T follicular helper cell (primary cell): ENCODE data around the gene GET4.
A peak's percentile ranks its signal among the peaks of the same experiment; 100 is the strongest.

Experiments used
- DNase-seq: peaks from one replicate; pipeline ENCODE4 v3.0.0-alpha.2; 2020; ENCODE audit warnings: low read depth

GET4 gene

DNA sequence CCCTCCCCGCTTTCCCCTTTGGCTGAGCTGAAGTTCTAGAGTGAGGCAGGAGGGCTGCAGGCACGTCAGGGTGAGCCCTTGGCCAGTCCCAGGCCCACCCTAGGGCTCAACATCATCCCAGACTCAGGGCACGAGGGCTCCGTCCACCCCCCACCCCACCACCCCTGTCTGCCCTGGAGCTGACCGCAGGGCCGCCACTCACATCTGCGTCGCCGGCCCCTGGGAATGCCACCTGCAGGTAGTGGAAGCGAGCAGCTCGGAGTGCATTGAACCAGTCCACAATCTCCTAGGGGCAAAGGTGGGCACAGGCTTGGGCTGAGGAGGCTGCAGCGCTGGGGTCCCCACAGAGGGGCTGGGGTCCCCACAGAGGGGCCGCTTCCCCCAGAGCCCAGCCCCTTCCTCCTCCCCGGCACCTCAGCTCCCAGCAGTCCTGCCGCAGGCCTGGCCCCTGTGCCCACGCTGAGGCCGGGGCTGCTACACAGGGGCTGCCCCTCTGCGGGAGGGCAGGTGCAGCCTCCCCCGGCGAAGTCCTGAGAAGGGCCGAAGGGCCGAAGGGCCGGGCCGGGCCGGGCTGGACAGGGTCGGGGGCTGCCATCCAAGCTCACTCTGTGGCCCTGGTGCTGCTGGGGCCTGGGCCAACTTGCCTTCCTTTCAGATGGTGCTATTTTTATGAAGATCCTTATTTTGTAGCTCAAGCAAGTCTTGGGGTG, 24.1 kb downstream of the GET4 start:
- DNase-seq = no peak

DNA sequence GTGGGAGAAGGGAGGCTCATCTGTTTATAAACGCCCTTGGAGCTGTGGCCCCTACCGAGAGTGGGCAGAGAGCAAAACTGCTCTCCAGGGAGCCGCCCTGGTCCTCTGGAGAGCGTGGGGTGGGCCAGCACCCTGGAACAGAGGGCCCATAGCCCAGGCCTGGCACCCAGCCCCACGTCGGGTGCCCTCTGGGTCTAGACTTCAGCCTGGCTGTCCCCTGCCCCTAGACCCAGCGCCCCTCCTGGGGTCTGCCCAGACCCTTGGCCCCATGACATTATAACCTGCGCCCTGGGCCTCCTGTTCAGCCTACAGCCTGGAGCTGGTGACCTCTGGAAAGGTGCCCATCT, 24.7 kb downstream of the GET4 start:
- DNase-seq = no peak

DNA sequence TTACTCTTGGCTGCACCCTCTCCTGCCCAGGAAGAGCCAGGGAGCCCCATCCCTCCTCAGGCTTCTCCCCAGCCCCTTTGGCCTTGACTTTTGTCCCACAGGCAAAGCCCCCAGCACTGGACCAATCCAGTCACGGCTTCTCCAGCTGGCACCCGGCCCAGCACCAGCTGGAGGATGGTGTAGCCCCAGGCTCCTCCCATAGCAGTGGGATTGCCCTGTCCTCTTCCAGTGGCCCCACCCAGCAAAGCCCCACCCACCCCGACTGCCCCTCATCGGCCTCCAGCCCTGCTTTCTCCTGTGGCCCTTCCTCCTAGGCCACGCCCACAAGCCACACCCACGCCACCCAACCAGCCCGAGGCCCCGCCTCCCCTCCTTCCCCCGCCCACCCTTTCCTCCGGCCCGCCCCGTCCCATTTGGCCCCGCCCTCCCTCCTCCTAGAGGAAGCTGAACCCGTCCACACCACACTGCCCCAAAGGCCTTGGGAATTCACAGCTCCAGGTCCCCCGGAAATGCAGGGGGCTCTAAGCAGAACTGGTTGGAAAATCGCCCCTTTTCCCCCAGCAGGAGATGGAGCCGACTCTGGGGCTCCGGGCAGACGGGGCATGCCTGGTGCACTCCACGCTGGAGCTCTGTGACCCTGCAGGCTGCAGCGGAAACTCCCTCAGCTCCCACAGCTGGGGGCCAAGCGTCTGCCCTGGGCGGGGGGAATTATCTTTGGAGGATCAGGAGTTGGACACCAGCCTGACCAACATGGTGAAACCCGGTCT, 25.2 kb downstream of the GET4 start:
- no peak for DNase-seq

DNA sequence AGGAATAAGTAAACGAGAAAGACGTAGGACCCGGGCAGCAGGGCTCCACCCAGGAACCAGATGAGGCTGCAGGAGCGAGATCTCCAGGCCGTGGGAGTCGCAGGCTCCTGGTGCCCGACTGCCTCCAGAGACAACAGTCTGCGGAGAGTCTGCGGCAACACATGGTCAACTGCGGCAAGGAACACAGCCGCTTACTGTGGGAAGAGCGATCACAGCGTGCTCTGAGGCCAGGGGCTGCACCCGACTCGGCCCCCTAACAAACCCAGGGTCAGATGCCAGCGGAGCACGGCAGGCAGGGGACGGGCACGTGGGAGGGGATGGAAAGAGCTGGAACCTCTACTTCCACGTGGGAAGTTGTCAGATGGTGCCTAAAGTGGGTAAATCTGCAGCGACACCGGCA, 26.6 kb downstream of the GET4 start:
- DNase-seq = no peak

DNA sequence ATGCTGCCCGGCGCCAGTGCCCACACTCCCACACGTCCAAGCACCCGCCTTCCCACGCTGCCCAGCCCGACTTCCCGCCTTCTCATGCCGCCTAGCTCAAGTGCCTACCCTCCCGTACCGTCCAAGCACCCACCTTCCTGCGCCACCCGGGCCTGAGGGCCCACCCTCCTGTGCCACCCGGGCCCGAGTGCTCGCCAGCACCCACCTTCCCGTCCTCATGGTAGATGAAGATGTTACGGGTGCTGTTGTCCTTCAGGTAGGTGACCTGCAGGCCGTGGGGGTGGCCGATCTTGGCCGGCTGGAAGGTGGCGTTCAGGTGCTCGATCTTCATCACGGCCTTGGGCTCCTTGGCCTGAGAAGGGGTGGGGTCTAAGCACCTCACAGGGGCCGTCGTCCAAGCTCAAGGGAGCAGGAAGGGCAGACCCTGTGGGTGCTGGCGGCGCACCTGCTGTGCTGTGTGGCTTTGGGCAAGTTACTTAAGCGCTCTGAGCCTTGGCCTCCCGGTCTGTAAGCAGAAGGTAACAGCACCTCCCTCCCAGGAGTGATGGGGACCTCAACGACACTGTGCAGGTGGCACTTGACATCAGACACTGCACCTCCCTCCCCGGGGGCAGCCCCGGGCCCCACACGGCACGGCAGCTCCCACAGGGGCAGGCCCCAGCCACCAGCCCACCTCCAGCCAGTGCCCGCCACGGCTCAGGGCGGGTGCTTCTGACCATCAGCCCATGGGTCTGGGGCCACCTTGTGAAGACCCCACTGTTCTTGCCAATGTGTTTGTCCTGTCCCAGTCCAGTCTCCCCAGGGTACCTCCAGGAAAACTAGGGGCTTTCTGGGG, 27.8 kb downstream of the GET4 start:
- no peak for DNase-seq

DNA sequence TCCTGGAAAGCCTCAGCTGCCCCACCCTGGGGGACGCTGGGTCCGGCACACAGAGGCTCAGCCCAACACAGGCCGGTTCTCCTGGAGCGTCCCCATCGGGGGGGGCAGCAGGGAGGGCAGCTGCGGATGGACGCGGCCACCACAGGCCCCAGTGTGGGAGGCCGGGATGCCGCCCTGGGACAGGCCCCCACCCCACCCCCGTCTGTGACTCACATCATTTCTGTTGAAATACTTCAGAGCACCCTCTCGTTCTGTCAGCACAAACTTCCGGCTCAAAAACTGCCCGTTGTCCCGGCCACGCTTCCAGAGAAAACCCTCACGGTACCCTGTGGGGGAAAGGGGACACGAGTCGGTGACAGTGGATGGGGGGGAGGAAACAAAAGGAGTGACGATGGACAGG, 28.5 kb downstream of the GET4 start:
- no peak for DNase-seq

DNA sequence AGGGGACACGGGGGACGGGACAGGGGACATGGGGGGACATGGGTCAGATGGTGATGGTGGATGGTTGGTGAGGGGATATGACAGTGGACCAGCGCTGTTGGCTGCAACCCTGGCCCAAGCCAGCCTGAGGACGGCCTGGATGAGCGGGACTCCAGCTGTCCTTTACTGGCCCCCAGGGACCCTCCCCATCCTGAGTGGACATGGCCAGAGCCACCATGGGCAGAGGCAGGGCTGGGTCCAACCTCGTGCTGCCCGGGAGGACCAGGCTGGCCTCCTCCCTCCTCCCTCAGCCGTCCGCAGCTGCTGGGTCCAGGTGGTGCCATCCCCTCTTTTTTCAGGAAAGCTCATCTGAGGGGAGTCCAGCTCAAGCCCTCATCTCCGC, 30.4 kb downstream of the GET4 start:
- no peak for DNase-seq

DNA sequence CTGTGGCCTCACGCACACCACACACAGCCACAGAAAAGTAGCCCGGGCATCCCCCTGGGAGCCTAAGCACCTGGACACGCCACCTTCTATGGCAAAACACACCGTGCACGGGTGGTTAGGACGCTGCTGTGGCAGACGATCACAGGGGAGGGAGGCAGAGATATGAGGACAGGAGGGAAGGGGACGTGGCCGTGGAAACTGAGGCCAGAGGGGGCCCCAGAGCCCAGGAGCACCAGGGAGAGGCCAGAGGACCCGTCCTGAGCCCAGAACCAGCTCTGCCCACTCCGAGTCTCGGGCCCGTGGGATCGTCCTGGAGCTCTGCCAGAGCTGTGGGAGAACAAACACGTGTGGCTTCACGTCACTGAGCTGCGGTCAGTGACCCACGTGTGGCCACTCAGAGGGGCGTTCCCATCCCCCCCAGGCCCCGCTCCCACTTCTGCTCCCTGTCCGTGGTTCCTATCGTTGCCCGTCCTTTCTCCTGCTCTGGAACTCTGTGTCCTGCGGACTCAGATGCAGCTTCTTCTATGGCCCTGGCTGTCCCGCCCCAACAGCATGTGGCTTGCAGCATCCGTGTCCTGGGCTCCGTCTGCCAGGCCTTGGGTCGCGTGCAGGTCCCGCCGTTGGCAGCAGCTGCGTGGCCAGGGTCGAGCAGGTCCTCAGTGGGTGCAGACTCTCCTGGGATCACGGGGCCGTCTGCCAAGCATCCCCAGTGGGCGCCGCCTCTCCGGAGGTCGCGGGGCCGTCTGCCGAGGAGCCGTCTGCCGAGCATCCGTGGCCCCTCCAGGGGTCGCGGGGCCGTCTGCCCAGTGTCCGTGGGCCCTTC, 31.0 kb downstream of the GET4 start:
- no peak for DNase-seq

DNA sequence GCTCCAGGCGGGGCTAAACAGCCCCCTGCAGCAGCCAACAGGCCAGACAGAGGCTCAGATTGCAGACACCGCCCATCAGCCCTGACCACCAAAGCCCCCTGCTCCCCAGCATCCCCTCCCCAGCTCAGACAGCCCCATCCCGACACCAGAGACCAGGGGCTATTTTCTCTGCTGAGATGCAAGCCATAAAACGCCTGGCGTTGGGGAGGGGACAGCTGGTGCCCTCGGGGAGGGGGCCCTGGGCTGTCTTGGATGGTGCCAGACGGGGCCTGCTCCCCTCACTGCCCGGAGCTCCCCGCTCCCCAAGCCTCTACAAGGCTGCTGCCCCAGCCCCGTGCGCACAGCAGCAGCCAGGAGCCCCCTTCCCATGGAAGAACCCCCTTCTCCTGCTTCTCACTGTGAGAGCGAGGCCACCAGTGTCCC, 31.8 kb downstream of the GET4 start:
- no peak for DNase-seq

DNA sequence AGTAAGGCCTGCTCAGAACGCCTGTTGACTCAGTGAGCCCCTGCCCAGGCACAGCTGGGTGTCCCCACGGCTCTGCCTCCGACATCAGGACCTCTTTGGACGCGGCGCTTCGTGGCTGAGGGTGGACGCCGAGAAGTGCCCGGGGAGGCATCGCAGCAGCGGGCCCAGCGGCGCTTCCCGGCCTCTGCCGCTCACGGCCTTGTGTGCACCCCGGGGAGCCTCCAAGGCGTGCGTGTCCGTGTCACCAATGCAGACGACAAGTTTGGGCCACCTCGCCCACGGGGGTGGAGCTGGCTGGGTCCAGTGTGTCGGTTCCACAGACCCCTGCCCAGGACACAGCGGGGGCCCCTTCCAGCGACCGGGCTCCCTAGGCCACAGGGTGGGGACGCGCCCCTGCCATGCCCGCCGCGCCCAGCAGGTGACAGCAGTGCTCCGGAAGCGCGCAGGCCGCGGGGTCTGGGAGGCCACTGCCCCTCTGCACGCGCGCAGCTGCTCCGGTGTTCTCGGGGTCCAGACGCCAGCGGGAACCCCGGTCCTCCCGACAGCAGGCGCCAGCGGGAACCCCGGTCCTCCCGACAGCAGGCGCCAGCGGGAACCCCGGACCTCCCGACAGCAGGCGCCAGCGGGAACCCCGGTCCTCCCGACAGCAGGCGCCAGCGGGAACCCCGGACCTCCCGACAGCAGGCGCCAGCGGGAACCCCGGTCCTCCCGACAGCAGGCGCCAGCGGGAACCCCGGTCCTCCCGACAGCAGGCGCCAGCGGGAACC, 32.4 kb downstream of the GET4 start:
- peak; percentile 28 for DNase-seq

DNA sequence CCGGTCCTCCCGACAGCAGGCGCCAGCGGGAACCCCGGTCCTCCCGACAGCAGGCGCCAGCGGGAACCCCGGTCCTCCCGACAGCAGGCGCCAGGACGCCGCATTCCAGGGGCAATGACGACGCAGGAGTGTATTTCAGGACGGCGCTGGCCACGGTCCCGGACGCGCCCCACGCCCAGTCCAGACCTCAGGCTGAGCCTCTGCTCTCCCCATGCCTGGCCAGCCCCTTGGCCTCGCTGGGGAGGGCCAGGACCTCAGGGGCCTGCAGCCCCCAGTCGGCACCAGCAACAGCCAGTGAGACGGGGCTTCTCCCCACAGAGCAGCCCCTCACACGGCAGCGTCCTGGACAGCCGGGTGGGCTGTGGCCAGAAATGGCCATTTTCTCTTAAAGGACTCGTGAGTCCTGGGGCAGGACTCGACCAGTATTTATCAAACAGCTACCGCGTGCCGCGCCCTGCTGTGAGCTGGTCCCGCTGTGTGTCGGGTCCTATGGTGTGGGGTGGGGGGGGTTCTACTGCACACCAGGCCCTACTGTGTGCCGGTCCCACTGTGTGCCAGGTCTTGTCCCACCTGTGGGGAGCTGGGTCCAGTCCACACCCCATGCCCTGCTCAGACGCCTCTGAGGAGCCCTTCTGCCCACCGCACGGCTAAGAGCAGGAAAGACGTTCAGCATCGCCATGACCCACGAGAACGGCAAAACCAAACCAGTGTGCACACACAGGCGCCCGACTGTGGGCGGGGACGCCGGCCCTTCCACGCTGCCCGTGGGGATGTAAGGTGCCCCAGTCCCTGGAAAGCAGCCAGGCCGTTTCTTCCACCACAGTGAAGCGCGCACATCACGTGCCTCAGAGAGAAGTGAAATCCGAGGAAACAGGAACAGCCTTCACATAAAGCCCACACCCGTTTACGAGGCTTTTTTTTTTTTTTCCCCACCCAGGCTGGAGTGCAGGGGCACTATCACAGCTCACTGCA, 33.3 kb downstream of the GET4 start:
- DNase-seq = no peak

DNA sequence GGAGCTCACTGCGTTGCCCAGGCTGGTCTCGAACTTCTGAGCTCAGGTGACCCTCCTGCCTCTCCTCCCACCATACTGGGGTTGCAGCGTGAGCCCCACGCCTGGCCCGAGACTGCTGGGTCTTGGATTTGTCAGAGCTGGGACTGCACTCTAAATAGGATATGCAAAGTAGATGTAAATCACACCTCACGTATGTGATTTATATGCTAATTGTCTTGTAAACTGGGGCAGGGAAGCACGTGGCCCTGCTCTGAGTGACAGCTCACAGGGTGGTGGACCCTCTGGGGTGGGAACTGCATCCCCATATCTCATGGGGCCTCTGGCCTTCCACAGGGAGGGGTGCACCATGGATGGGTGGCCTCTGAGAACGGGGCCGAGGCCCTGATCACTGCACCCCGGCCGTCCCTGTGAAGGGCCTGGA, 34.1 kb downstream of the GET4 start:
- DNase-seq = no peak

DNA sequence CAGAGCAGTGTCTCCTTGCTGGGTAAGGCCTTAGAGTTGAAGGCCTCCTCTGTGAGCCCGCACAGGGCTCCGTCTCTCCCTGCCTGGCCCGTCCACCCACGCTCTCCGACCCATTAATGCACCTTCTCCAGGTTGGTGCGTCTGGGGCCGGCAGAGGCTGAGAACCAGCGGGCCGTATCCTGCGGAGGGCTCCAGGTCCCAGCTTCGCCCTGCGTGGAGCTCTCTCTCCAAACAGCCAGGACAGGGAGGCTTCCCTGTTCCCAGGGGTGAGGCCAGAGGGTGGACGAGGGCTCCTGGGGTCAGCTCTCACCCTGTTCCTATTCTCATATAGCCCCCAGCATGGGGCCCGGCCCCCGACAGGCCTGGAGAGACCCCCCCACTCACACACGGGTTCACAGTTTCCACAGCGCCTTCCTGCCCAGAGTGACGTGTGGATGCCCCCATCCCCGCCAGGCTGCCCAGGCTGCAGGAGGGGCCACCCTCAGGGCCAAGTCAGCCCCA, 34.6 kb downstream of the GET4 start:
- DNase-seq = no peak

DNA sequence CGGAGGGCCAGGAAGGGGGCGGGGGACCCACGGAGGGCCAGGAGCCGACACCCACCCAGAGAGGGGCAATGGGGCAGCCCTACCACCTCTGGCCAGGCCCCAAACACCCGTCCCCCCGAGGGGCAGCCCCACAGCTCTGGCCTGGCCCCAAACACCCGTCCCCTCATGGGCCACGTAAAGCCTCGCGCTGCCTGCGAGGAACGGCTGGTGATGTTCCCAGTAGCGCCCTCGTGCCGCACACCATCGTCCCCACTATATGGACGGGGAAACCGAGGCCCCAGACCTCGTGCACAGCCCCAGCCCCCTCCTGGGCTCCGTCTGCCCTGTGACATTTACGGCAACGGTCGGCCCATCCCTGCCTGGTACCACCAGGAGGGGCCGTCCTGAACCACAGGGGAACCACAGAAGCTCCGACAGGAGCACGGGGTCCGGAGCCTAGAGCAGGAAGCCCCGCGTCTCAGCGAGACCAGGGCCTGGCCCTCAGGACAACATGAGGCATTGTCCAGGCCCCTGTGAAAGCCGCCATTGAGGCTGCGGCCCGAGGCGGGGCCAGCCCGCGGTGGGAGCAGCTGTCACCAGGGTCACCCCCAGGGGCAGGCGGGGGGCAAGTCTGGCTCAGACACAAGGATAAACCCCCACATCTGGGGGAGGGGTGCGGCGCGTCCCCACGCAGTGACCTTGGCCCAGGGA, 35.6 kb downstream of the GET4 start:
- DNase-seq = no peak

DNA sequence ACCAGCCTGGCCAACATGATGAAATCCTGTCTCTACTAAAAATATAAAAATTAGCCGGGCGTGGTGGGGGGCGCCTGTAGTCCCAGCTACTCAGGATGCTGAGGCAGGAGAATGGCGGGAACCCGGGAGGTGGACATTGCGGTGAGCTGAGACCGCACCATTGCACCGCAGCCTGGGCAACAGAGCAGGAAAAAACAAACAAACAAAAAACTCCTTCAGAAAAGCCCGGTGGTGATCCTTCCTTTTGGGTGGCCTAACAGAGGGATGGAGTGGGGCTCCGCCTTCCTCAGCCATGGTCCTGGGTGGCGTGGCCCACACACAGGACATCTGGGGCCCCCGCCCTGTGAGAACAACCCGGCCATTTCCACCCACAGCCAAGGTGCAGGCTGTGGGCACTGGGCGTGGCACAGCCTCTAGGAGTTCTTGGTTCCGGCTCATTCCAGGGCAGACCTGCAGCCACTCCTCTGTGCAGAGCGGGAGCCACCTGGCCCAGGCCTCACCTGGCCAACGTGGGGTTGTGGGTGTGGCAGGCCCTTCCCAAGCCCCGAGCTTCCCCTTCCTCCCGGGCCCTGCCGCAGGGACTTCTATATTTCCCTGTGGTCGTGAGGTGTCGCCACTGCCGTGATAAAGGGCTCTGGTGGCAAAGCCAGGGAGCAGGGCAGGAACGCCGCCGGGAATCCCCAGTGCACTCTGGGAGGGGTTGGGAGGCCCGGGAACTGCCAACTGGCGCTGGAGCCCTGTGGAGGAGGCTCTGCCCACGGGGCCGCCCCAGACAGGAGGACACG, 37.6 kb downstream of the GET4 start:
- no peak for DNase-seq

DNA sequence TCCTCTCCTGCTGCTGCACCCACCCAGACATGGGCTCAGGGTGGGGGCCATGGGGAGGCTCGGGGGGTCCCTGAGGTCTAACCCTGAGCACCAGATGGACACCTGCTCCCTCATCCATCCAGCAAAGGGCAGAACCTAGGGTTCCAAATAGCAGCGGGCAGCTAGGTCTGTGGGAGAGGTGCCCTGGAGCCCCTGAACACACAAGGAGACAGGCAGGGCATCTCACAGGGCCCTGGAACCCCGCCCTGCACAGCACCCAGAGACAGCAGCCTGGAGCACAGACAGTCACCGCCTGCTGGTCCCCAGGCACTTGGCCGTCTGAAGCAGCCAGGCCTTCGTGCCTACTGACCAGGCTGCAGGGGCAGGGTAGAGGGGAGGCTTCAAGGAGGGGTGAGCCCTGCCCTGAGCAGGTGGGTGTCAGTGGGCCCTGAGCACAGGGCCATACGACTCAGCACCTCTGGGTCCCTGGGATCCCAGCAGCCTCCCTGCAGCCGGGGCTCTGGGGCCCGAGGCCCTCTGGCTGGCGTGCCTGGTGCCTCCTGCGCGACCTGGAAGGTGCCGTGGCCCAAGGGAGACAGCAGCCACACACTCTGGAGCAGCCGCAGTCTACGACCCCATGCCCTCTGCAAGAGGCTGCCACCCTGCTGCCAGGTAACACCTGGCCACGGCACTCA, 38.3 kb downstream of the GET4 start:
- no peak for DNase-seq

DNA sequence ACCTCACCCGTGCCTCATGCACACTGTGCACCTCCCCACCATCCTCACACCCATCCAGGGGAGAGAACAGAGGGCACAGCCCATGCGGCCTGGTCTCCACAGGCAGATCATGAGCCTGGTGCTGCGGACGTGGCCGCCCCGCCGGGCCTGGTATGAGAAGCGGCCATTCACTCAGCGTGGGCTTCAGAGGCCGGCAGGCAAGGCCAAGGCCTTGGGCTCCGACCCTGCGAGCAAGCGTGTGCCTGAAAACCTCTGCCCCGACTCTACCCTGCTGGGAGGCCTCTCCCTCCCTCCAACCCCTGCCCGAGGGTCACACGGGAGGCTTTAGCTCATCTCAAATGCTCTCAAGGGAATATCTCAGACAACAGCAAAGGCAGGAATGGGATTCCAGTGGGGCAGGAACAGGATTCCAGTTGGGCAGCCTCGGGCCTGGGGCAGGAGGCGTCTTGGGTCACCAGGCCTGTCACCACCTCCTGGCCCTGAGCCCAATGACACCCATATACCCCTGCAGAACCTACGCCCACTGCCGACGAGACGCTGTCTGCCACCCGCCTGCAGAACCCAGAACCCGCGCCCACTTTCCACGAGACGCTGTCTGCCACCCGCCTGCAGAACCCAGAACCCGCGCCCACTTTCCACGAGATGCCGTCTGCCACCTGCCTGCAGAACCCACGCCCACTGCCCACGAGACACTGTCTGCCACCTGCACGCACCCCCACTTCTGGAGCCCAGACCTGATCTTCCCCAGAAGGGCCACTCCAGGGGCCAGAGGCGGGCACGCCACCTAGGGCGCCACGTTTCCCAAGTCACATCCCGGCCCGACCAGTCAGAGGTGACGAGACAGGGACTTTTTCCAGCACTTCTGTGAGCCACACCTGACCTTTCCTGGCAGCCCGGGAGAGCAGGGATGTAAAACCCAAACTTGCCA, 39.2 kb downstream of the GET4 start:
- no peak for DNase-seq
